ENCODE measurements around the gene ARID2. TPM values are rescaled to one million over a fixed set of nuclear protein-coding genes. Genes with fewer than 3 reads are reported as not detected.

The ARID2 gene
- total RNA-seq, 1 experiment from 2014 or later = 12.8 TPM

- DNase-seq (ENCODE audit: low read depth) = no peak
Observed at GRCh38 chr12:45760333-45760732, 30.8 kb downstream of the ARID2 start.

DNA sequence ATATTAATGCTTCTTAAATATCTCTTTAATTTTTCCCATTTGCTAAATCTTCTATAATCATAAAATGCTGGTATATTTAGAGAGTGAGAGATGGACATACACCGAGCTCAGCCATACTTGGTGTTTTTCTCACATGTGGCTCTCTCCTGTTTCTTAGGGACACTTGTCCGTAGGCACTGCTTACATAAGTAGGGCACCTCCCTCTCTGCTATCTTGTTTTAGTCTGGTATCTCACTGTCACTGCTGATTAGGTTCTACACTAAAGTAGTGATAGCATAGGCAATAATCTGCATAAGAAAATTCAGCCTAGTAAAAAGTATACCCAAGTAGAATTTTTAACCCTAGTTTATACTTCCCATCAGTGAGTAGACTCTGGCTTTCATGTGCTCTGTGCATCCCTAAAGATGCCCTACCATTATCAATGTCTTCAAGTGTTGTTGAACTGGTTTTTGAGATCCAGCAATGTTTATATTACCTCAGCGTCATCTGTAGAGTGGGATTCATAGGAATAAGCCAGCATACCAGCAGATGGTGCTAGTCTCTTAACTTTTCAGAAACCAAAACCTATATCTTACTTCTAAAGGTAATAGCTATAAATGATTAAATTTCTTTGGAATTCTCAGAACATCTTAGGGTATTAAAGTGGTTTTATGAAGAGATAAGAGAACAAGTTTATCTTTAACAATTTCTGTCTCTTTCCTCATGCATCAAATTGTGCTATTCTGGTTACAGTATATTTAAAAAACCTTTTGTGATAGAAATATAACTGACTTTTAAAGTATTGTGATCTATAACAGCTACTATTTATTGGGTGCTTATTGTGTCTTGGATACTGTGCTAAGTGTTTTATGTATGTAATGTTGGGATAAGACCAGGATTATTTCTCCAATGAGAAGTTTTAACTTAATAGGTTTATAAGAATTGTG, 32.9 kb downstream of the ARID2 start:
- peak; percentile 38 for DNase-seq (ENCODE audit: low read depth)

- no peak for DNase-seq (ENCODE audit: low read depth)
Observed at GRCh38 chr12:45763381-45763780, 33.9 kb downstream of the ARID2 start.

DNA sequence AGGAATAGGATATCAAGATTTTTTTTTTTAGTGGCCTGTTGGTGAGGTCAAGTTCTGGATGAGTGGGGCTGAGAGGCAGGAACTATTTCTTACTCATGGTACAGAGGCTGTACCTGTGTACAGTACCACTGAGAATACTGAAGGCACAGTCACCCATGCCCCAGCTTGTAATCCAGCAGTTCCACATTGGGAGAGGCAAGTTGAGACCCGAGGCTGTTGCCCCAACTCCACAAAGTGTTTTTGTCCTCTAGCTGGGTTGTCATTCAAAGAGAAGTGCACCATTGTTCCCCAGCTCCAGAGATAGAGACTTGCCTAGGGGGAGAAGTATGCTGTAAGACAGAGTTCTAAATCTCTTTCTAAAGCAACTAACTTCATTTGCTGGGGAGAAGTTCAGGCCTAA, 38.7 kb downstream of the ARID2 start:
- no peak for DNase-seq (ENCODE audit: low read depth)

DNA sequence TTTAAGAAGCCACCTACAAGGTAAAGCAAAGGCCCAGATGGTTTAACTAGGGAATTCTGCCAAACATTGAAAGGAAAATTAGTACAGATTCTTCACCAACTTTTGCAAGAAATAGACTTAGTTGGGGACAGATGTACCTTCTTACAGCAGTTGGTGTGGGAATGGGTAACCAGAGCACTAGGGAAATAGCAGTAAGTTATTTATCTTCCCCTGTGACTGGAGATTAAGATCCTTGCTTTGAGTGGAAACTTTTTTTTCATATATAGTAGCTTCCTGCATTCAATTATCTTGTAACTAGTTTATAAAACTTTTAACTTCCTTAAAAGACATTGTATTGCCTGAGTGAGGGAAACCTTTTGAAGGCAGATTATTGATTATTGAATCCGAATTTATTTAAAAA, 44.2 kb downstream of the ARID2 start:
- DNase-seq (ENCODE audit: low read depth) = no peak

GRCh38 chr12:45774508-45775162, 45.1 kb downstream of the ARID2 start:
- no peak for DNase-seq (ENCODE audit: low read depth)

- no peak for DNase-seq (ENCODE audit: low read depth)
Observed at GRCh38 chr12:45775465-45775864, 46.0 kb downstream of the ARID2 start.

DNA sequence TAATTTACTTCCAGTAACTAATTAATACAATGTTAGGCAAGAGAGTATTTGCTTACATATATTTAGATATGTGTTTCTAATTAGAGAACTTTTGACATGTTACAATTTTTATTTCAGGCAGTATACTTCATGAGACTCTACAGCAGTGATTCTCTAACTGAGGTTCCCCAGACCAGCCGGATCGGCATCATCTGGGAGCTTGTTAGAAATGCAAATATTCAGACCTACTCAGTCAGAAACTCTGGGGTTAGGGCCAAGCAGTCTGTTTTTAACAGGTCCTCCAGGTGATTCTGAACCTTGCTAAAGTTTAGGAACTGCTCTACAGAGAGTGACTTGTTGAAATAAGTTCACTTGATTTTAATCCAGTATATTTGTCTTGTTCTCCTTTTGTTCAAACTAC, 46.5 kb downstream of the ARID2 start:
- DNase-seq (ENCODE audit: low read depth) = no peak

DNA sequence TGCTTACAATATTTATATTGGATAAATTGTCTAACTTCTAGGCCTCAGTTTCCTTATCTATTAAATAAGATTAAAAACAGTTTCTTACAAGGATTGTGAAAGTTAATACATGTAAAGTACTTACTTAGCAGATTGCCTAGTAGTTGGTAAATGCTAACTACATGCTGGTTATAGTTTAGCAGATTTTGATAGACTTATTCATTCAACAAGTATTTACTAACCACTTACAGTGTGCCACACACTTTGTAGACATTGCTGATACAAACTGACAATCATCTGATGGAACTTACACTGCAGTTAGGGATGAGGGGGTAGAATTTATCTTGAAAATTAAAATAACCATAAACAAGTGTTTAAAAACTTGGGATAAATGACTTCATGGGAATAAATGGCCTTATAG, 50.4 kb downstream of the ARID2 start:
- no peak for DNase-seq (ENCODE audit: low read depth)

DNA sequence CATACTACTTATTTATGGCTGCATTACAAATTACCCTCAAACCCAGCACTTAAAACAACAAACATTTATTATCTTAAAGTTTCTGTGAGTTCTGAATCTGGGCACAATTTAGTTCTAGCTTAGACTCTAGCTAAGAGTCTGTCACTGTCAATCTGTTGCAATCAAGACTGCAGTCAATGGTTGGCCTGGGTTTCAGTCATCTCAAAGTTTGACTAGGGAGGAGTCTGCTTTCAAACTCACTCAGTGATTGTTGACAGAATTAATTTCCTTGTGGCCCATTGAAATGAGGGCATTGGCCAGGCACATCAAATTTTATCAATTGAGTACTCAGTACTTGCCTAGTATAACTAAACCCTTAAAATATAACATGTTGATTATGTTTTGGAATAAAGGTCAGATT, 51.6 kb downstream of the ARID2 start:
- DNase-seq (ENCODE audit: low read depth) = no peak

- no peak for DNase-seq (ENCODE audit: low read depth)
Observed at GRCh38 chr12:45785315-45785714, 55.8 kb downstream of the ARID2 start.

DNA sequence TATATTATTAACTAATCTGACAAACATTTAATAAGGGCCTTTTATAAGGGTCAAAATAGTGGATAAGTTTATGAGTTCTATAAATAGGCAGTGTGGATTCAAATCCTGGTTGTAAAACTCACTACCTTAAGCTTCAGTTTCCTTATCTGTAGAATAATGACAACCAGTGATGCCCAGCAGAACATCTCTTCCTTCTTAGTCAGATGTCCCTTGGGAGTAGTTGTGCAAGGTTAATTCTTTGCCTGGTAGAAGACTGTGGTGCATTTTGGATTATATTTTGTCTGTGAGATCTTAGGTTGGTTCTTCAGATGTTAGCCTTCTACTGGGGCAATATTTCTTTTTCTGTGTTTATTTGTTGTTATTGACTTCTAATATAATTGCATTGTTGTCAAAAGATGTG, 59.5 kb downstream of the ARID2 start:
- no peak for DNase-seq (ENCODE audit: low read depth)

- no peak for DNase-seq (ENCODE audit: low read depth)
Observed at GRCh38 chr12:45794422-45794821, 64.9 kb downstream of the ARID2 start.

GRCh38 chr12:45801625-45802024, 72.1 kb downstream of the ARID2 start:
- DNase-seq (ENCODE audit: low read depth) = no peak

DNA sequence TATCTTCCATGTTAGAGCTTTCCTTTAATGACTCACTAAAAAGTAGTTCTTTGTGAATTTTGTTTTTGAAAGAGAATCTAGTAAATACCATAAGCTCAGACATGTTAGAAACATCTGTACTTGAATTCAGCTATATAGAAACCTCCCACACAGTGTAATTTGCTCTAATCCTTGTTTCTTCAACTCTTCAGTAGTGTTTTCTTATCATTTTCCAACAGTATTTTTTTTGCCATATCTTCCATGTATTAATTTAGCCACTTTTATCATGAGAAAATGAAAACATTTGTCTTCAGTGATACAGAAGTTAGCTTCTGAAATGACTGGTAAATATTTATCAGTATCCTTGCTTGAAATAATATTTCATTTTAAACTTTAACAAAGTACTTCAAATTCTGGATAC, 73.6 kb downstream of the ARID2 start:
- DNase-seq (ENCODE audit: low read depth) = no peak

GRCh38 chr12:45816652-45817051, 87.1 kb downstream of the ARID2 start:
- no peak for DNase-seq (ENCODE audit: low read depth)

GRCh38 chr12:45827974-45828373, 98.5 kb downstream of the ARID2 start:
- DNase-seq (ENCODE audit: low read depth) = no peak

DNA sequence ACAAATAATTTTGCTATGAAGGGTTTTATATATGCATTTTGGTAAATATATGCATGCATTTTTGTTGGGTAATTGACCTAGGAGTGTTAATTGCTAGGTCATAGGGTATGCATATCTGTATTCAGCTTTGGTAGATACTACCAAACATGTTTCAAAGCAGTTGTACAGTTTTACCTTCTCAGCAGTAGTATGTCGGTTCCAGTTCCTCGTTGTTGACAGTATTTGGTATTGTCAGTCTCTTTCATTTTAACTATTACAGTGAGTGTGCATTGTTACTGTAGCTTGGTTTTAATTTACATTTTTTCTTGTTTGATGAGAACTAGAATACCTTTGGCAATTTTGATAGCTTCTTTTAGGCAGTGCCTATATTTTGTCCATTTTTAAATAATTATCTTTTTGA, 98.9 kb downstream of the ARID2 start:
- no peak for DNase-seq (ENCODE audit: low read depth)

GRCh38 chr12:45831590-45831989, 102.1 kb downstream of the ARID2 start:
- no peak for DNase-seq (ENCODE audit: low read depth)

GRCh38 chr12:45833401-45833800, 103.9 kb downstream of the ARID2 start:
- no peak for DNase-seq (ENCODE audit: low read depth)

DNA sequence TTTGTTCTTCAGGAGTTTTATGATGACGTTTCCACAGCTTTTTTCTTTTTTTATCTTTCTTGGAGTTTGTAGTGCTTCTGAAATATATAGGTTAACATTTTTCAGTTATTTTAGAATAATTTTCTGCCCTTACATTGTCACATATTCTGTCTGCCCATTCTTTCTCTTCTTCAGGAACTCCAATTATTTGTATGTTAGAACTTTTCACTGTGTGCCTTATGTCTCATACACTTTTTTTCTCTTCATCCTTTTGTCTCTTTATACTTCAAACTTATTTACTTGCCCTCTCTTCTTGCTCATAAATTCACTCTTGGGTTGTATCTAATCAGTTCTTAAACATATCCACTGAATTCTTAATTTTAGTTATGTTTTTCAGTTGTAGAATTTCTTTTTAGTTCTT, 105.3 kb downstream of the ARID2 start:
- no peak for DNase-seq (ENCODE audit: low read depth)

DNA sequence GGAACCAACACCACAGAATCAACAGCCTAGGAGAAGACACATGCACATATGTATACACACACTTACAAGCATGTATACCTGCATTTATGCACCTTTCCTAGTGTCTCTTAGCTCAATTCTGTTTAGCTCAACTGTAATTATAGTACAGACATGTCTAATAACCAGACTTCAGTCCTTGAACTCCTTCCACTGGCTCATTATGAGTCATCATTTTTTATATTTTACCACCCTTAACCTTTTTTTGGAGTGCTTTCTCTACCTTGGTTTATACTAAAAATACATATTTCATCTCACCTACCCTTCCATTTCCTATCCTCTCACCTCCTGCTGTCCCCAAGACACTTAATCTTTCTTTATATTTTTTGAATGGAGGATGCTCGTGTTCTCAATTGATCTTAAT, 110.4 kb downstream of the ARID2 start:
- no peak for DNase-seq (ENCODE audit: low read depth)

- no peak for DNase-seq (ENCODE audit: low read depth)
Observed at GRCh38 chr12:45849289-45849688, 119.8 kb downstream of the ARID2 start.

Data from HT1080 (cell line).